ENCODE data around the gene GALNT14.

Gene GALNT14

DNA sequence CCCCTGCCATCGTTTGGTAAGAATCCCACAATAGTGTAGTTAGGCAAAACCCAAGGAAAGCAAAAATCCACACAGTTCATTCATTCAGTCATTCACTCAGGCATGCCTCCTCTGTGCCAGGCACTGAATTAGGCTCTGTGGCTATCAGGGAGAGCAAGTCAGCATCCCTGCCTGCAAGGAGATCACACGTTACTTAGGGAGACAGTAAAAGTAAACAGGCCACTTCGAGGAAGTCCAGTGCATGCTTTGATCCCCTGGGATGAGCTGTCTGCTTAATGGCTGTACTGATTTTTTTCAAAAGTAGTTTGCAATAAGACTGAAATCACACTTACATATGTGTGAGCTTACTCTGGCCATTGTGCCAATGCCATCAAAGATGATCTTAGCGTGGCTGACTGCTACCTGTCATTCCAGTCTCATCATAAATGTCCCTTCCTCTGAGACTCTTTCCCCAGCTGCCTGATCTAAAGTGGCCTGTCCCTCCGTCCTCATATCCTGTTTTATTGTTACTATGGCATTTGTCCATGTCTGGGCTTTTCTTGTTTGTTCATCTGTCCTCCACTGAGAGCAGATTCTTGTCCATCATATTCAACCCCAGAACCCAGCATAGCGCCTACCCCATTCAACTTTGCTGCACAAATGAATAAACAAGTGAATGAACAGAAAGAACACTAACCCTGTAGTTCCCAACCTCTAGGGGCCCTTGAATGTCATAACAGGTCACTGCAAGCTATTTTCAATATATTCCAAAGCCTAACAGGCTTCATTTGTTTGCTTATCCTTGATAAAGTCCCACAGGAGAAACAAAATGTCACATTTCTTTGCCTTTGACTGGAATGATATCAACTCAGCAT, 84.1 kb downstream of the GALNT14 start:
- DNase-seq, result peak; percentile 2

DNA sequence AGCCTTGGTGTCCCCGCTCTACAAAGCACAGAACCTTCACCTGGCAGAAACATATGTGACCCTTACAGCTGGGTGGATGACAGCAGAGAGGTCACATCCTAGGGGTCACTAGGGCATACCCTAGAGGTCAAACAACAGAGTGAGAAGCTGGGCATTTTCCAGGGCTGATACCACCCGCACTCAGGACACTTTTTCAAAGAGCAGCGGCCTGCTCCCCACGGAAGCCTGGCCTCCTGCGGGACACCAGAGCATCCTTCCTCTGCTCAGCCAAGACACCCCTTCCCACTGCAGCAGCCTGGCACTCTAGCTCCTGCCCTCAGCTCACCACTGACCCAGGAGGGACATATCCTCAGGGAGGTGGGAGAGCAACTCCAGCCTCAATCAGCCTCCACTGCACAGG, 86.0 kb downstream of the GALNT14 start:
- DNase-seq, result no peak

DNA sequence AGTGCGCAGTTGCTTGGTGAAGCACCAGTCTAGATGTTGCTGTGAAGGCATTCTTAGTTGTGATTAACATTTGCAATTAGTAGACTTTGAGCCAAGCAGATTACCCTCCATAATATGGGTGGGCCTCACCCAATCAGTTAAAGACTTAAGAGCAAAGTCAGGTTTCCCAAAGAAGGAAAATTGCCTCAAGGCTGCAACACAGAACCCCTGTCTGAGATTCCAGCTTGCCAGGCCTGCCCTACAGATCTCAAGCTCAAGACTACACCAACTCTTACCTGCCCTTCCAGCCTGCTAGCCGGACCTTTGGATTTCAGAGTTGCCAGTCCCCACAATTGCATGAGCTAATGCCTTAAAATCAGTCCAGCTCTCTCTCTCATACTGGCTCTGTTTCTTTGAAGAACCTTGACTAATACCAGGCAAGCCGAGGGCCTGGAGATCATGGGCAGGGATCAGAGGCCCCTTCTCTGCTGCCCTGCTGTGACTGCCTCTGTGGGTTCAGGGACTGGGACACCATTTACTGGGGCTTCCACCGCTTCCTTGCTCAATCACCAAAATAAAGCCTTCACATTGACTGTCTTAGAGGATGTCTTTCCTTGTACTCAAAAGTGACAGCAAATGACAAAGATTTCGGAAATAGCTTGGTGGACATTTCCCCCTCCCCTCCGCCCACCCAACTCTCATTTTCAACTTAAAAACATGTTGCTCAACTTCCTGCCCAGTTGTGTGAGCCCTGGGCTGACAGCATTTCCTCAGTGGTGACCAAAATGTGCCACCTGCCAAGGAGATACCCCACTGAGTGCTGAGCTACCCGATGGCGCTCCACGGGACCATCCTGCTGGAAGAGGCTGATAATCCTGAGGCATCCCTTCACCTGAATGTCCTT, 86.7 kb downstream of the GALNT14 start:
- DNase-seq, result no peak

DNA sequence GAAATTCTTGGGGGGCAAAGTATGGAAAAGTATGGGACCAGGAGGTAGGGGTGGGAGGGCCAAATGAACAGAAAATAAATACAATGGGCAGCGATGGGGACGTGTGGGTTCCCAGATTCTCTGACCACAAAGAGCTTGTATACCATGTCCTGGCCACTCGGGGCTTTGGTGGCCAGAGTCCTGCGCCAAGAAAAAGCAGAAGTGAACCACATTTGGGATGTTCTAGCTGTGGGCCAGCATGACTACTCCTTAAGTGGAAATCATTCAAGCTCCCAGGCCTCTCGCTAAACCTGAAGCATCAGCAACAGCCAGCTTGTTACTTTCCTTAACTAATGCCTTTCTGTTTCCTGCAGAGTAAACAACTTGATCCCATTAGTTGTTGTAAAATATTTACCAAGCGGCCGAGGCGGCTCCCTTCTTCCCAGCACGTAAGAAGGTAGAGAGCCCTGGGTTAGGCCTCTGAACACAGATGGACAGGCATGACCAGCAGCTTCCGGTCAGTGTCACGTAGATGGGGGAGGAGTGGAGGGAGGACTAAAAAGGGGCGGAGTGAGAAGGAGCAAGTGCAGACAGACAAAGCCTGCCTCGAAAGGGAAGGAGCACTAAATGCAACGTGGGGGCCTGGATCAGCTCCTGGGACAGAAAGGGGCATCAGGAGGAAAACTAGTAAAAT, 88.2 kb downstream of the GALNT14 start:
- no peak for DNase-seq

DNA sequence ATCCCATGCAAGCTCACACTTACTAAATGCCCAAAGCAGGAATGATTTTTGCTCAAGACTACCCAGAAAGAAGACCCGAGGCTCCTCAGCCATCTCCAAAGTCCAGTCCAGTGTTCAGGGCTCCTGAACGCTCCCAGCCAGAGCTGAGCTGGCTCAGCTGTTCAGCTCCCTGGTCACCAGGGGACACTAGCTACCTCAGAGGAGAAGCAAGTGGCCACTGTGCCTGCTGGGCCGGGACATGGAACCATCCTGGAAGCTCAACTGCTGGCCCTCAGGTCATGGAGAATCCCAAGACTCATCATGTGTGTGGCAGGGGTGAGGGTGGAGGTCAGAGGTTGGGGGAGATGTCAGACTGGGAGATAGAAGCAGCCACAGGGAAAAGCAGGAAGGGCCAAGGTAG, 89.0 kb downstream of the GALNT14 start:
- DNase-seq, result no peak

DNA sequence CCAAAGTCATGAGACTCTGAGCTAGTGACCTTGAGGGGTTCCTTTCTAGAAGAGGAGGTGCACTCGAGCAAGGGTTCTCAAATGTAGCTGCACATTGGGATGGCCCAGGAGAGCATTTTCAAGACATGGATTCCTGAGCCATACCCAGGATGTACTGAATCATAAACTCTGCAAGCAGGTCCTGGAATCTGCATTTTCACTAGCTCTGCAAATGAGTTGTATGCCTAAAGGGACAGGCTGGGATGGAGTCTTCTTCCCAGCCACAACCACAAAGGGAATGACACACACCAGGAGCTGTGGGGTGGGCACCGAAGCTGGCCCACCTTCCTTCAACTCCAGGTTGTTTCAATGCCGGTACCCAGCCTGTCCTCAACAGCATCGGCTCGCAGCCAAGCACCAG, 90.6 kb downstream of the GALNT14 start:
- no peak for DNase-seq

DNA sequence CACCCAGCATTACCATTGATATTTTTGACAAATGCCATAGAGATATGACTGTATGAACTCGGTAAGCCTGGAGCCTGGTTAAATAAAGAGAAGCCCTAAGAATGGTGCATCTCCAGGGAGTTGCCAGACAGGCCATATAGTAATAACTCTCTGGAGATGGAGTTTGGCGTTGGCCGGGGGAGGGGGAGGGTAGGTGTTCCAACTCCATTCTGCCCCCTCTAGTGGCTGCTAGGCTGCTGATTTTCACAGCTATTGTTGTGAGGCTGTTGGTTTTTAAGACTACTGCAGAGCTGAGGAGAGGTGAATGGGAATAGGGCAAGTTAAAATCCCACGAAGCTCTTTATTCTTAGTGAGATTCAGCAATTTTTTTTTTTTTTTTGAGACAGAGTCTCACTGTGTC, 99.9 kb downstream of the GALNT14 start:
- DNase-seq, result no peak

DNA sequence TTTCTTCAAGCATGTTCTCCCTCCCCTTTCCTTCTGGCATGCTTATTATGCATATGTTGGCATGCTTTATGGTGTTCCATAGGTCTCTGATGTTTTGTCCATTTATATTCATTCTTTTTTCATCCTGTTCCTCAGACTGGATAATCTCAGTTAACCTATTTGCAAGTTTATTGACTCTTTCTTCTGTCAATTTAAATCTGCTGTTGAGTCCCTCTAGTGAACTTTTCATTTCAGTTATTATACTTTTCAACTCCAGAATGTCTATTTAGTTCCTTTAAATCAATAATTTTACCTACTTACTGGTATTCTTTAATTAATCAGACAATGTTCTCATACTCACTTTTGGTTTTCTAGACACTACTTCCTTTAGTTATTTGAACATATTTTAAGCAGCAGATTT, 101.2 kb downstream of the GALNT14 start:
- no peak for DNase-seq

DNA sequence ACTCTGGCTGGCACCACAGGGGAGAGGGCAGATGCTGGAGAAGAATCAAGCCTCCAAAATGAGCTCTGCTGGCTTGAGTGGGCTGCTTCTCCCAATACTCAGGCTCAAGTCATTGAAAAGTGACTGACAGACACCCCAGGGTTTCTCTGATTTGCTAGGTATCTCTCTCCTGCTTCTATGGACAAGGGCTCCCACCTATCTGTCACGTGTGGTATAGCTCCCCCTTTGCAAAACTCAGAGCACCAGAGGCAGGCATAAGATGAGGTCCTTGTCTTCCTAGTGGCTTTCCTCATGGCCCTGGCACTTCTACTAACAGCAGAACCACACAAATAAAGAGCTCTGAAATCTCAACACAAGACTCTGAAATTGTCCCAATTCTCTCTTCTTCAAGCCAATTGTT, 105.2 kb downstream of the GALNT14 start:
- no peak for DNase-seq

DNA sequence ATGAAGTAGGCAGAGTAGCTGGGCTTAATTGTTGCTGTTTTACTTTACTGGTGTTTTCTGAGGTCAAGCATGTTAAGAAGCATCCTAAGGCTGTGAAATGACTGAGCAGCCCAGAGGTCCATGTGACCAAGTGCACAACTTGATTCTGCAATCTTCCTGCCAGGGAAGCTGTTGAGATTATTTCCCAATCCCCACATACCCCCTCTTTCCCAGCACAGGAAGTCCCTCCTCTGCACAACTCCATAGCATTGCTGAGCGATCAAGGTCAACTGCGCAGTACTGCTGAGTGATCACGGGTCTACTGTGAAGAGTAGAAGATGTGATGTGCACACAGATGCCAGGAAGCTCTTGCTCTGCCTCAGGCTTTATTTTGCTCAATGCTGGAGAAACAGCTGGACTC, 105.8 kb downstream of the GALNT14 start:
- DNase-seq, result no peak

DNA sequence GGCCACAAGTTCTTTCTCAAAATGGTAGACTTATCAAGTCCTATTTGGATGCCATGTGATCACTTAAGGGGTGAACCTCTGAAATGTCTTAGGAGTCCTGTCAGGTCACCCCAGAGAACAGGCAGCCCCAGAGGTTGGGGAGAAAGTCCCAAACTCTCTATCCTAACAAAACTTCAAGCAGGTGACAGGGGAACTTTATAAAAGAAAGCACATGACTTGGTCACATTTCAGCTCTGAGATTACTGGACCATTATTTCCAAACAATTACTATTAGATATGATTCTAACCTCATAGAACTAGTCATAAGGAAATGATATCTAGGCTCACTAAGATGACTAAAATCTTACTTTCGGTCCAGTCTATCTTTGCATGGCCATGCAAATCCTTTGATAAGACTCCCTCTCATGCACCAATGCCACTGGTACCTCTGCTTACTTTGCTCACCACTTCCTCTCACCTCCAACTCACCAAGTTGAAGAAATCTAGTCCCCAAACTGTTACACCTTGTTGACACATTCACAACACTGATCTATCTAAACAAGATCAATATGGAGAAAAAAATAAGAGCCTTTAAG, 107.0 kb downstream of the GALNT14 start:
- DNase-seq, result no peak

DNA sequence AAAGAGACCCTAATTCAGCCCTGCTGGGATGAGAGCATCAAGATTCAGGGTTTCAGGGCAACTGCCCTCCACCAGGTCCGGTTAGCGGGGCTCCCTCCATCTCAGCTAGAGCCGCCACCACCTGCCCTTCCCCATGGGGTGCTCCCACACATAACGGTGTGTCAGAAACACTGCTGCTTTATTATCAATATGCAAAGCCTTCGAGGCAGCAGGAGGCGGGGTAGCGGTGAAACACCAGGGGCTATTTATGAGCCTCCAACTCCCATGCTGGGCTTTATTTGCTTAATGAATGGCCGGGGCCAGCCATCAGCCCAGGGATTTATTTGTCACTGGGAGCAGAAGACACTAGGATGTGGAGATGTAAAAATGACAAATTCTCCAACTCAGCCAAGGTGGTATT, 109.8 kb downstream of the GALNT14 start:
- DNase-seq, result no peak

DNA sequence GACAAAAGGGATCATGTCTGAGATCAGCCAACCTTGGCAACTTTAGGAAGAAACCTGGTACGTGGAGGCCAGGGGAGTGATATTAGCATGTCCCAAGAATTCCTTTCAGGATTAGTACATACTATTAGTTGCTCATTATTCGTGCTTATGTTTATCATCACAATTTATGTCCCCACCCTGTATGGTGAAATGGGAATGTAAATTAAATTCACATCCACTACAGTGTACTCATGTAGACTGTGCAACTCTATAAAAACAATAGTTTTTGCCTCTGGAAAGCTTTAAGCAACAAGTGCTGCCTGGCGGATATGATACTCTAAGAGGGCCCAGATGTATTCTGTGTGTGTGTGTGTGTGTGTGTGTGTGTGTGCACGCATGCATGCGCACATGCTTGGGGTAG, 110.7 kb downstream of the GALNT14 start:
- DNase-seq, result no peak

DNA sequence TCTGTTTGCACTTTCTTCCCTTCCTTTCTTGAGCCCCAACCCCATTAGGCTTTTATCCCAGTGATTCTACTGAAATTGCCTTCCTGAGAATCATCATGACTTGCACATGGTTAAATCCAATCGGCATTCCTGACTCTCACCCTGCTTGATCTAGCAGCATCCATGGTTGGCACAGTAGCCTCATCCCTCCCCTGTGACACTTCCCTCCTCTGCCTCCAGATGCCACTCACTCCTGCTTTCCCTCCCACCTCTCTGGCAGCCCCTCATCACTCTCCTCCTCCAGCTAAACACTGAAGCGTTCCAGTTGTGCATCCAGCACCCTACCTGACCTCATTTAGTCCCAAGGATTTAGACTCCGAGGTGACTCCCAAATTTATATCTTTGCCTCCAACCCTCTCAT, 114.7 kb downstream of the GALNT14 start:
- no peak for DNase-seq

DNA sequence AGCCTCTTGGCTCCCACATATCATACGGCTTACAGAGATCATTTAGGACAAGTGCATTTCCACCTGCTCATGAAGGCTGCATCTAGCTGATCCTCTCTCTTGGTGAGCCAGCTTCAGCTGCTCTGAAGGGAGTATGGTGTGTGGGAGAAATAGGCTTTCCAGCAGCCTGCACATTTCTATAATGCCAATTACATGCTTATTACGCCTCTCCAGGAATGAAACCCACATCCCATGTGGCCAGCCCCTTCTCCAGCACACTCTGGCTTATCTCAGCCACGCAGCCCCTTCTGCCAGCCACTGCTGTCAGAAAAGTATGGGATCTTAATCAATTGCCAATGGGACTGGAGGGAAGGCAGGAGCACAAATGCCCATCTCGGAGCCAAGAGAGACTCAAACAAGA, 117.5 kb downstream of the GALNT14 start:
- no peak for DNase-seq

DNA sequence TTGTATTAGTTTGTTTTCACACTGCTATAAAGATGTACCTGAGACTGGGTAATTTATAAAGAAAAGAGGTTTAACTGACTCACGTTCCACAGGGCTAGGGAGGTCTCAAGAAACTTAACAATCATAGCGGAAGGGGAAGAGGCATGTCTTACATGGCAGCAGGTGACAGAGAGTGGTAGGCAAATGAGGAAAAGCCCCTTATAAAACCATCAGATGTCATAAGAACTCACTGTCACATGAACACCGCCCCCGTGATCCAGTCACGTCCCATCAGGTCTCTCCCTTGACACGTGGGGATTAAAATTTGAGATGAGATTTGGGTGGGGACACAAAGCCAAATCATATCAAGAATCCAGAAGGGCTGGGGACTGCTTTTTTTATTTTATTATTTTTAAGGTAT, 120.0 kb downstream of the GALNT14 start:
- DNase-seq, result no peak

DNA sequence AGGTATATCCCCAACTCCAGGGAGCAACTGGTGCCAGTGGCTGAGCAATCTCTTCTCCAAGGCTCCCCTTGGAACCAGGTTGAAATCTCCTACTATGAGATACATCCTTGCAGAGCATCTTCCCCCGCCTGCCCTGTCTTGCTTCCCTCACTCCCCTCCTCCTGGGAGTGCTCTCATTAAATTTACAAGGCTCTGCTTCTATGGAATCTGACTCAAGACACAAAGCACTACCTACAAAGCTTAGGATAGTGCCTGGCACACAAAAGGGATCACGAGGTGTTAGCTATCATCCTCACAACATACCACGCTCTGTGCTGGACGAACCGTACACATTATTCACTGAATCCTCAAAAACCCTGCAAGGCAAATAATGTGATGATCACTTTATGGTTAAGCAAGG, 121.6 kb downstream of the GALNT14 start:
- no peak for DNase-seq

DNA sequence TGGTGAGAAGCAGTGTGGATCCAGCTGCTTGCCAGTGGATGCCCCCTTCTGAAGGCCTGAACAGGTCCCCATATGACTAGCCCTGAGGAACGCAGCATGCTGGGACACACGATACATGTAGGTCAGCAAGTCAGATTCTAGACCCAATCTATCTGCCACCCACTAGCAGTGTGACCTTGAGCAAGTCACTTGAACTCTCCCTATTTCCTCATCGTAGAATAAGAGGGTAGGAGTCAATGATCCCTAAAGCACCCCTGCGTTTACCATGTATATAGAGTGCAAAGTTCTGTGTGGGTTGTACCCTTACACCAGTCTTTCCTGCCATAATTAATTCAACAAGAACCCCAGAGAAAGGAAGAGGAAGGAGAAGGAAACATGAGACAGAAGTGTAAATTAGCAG, 123.7 kb downstream of the GALNT14 start:
- DNase-seq, result no peak

DNA sequence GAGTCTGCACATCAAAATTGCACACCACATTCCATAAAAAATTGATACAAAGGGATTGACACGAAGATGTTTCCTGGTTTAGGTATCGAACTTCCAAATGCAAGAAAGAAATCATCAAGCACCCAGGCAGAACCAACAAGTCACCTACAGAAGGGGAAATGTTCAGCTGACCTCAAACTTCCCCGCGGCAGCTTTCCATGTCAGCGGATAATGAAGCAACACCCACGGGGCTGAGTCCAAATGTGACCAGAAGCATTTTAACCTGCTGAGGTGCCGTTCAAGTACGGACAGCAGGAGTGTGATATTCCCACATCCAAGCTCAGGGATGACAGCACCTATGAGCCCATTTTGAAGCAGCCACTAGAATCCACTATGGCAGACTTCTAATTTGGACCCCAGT, 124.9 kb downstream of the GALNT14 start:
- no peak for DNase-seq

DNA sequence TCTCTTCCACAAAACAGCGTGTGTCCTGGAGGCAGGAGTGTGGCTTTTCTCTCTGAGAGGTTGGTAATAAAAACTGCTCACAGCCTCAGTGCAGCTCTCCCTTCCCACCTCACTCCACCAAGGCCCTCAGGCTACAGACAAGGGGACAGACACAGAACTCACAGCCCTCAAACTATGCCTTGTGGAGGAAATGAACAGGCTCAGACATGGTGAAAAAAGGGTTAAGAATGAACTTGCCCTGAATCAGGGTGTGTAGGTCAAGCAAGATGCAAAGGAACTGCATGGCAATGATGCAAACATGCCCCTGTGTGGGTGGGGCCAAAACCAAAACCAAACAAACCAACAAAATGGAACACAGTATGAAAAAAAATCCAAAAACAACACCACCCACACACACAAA, 125.8 kb downstream of the GALNT14 start:
- DNase-seq, result no peak

DNA sequence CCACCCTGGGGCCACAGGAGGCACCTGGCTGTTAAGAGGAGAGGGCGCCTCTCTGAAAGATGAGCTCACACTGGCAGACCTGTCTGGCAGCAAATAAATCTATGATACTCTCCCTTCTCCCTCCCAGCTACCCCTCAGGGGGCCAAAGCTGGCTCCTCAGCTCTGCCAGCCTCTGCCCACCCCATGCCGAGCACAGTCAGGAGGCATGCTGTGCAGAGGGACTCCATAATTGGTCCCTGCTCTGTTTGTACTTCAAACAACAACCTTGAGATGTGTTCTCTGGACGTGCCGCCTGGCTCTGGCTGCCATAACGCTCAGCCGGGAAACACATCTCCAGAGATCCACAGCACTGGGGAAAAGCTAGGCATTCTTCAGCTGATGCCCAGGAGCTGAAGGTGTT, 126.7 kb downstream of the GALNT14 start:
- no peak for DNase-seq

DNA sequence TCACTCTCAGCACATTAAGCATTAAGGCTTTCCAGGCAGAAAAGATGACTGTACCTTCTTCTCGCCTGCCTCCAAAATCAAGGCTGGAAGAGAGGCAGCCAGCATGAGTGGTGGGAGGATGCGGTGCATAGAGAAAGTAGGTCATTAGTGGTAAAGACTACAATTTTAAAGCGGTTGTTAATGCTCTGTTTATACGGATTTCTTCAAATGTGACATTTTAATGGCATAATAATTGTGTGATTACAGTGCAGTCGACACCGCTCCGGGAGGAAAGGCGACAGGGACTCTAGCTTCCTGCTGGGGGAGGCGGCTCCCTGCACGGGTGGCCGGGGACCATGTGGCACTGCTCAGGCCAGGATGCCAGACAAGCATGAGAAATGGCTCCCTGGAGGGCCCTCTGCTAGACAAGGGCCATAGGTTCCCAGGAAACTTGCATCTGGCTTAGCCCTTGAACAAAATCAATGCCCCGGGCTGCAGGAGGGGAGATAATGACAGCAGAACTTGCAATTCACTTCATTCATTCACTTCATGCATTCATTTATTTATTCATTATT, 129.6 kb downstream of the GALNT14 start:
- no peak for DNase-seq

DNA sequence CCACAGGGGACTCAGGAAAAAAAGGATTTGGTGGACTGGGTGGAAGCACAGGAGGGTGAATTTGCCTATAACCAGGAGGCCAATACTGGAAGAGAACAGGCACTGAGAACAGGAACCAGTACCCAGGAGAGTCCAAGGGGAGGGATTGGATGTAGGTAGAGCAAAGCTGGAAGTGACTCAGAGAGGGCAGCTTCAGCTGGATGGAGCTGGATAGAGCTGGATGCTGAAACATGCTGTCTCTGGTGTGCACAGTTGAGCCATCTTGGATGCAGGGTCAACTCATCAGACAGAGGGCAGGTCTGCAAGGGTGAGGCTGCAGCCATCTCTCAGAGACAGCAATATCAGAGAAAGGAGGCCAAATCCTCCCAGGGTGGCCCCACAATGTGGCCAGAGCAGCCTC, 134.0 kb downstream of the GALNT14 start:
- DNase-seq, result no peak
